ENCODE measurements around the gene ADAMTSL1.

GRCh38 chr9:18575686-18576085 lies 101.7 kb downstream of the ADAMTSL1 start:
- TF ChIP-seq CTCF (IDR thresholded peaks at IDR 0.05; ENCODE audit: borderline replicate concordance, extremely low read depth, low read length, poor library complexity, severe bottlenecking) (no peak), EZH2 (IDR thresholded peaks at IDR 0.05; ENCODE audit: borderline replicate concordance, low read depth, low read length, severe bottlenecking) (no peak)

Measured in DND-41 (cell line).